GM21367 (cell line): Measurements from ENCODE around the gene GYS1.
"Not testable (repeated sequence)": the region's sequence is repeated elsewhere in the genome, so short reads cannot be mapped to it uniquely, and the experiment has no call there.

ENCODE experiments used
- ATAC-seq: cut with Tn5 transposase; IDR thresholded peaks from one replicate; pipeline ENCODE4 v1.9.1; 2021; ENCODE audit not compliant: unreplicated experiment

The GYS1 gene

DNA sequence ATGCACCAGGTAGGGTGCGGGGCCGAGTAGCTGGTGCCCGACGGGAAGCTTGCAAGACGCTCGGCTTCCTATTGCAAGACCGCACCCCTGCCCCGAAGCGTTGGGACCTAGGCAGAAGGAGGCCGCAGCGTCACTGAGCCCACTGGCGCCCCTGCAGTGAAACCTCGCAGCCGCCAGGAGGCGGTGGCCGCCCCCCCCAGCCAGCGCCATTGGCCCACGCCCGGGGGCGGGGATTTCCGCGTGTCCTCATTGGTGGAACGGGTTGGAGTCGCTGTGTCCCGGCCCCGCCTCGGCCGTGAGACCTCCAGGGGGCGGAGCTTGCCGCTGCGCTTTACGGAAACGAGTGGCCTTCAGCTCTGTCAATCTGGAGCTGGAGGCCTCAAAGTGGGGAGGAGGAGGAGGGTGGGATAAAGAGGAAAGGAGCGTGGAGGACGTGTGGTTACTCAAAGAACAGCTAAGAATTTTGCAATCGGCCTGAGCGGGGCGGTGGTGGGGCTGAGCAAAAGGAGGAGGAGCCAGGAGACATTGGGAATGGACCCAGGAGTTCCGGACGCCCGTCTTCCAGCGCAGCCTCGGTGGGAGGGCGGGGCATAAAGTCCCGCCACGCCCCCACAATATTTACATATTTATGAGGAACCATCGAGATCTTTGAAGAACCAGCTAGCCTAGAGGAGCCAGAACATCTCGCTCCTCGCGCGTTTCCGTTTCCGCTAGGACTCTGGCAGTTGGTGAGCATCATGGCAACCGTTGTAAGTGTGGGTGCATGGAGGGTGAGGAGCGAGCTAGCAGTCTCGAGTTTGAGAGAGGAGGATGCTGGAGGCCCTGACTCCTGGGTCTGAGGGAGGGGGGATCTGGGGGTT lies at the start of gene GYS1, which contains the start of gene RUVBL2:
Gene GYS1, minus strand, starts transcription at position 135 of the 860 bp plus-strand sequence. CDS start 197 bp downstream, outside the sequence.
Gene RUVBL2, plus strand, starts transcription at position 713 of the 860 bp plus-strand sequence. Its CDS starts 25 bp downstream, at position 738.
- ATAC-seq: peak; percentile 71

DNA sequence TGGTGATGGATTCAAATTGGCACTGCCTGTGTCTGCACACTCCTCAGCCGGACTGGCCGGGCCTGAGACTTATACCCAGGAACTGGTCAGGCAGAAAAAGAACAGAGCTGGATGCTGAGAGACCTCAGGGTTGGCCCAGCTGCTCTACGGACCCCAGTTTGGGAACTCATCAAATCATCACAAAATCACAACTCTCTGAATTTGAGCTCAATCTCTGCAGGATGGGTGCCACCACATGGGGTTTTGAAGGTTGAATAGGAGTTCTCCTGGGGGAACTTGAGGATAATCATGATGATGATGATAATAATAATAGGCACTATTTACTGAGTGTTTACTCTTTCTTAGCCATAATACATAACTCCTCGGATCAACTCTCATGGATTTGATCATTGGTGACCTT lies 49.6 kb upstream of the GYS1 start:
- not testable (repeated sequence) for ATAC-seq

DNA sequence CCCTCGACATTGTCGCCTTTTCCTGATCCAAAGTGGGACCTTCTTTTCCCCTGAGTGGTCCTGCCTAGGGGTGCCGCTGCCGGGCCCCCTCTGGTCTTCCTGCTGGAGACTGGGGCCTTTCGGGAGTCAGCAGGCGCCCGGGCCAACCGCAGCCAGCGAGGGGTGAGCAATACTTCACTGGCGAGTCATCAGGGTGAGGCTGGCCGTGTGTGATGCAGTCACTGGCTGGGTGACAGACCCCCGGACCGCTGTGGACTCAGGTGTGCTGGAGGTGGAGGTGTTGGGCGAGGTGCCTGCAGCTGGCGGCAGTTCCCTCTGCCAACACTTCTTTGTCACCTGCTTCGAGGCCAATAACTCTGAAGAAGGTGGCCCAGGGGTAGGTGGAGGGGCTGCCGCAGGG lies 49.1 kb upstream of the GYS1 start:
- ATAC-seq: no peak

DNA sequence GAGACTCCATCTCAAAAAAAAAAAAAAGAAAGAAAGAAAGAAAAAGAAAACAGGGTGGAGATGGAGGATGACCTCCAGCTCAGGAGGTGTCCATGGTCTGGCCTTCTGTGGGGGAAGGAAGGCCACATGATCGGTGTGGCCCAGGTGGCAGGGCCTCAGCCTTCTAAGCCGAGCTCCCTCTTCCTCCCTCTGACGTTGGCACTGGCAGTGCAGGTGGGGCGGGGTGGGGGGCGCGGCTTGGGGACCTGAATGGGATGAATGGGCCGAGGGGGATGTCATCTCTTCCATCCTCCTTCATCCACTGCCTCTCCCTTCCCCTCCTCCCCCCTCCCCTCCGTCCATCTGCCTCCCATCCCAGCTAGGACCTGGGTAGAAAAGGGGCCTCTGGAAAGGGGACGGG lies 46.6 kb upstream of the GYS1 start:
- ATAC-seq: not testable (repeated sequence)

DNA sequence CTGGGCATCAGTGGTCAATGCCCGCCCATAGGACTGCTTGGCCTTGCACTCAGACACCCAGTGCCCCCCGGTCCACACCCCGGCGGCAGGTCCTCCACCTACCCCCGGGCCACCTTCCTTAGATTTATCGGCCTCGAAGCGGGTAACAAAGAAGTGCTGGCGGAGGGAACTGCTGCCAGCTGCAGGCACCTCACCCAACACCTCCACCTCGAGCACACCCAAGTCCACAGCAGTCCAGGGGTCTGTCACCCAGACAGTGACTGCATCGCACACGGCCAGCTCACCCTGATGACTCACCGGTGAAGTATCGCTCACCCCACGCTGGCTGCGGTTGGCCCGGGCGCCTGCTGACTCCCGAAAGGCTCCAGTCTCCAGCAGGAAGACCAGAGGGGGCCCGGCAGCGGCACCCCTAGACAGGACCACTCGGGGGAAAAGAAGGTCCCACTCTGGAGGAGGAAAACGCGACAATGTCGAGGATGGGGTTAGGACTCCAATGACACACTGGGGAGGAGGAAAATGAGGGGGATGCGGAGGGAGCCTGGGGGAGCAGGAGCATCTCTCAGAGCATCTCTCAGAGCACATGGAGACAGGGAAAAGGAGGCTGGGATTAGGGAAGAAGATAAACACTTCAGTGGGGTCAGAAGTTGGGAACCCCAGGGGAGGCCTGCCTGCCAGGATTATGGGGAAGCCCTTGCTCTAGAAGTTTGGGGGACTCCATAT lies 45.6 kb upstream of the GYS1 start:
- not testable (repeated sequence) for ATAC-seq

DNA sequence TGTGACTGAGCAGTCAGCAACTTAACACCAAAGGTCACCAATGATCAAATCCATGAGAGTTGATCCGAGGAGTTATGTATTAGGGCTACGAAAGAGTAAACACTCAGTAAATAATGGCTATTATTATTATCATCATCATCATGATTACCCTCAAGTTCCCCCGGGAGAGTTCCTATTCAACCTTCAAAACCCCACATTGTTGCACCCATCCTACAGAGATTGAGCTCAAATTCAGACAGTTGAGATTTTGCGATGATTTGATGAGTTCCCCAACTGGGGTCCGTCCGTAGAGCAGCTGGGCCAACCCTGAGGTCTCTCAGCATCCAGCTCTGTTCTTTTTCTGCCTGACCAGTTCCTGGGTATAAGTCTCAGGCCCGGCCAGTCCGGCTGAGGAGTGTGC lies 45.0 kb upstream of the GYS1 start:
- ATAC-seq: not testable (repeated sequence)

DNA sequence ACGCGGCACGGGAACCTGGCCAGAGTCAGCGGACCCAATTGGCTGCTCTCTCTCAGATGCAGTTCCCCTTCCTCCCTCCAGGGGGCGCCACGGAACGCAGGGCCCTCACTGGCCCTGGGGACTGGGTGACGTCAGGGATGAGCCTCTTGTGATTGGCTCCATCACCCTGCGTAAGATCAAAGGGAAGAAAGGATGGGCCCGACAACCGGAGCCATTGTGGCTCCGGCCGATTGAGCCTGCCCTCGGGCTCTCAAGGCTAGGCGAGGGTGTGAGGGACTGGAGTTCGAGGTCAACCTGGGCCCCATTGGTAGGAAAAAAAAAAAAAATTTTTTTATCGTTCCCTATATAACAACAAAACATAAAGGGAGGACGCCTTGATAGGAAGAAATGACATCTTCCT lies 43.7 kb upstream of the GYS1 start, which contains the start of gene CGB1:
Gene CGB1, minus strand, starts transcription at position 81 of the 400 bp plus-strand sequence. CDS start 184 bp downstream, outside the sequence.
- not testable (repeated sequence) for ATAC-seq

DNA sequence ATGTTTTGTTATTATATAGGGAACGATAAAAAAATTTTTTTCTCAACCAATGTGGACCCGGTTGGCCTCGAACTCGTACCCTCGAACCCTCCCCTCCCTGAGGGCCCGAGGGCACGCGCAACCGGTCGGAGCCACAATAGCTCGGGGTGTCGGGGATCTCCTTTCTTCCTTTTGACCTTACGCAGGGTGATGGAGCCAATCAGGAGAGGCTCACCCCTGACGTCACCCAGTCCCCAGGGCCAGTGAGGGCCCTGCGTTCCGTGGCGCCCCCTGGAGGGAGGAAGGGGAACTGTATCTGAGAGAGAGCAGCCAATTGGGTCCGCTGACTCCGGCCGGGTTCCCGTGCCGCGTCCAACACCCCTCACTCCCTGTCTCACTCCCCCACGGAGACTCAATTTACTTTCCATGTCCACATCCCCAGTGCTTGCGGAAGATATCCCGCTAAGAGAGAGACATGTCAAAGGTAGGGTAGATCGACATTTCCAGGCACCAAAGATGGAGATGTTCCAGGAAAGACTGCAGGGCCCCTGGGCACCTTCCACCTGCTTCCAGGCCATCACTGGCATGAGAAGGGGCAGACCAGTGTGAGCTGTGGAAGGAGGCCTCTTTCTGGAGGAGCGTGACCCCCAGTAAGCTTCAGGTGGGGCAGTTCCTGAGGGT lies 38.7 kb upstream of the GYS1 start, which contains the start of gene CGB2:
Gene CGB2, plus strand, starts transcription at position 249 of the 660 bp plus-strand sequence. Its CDS starts 206 bp downstream, at position 455.
- not testable (repeated sequence) for ATAC-seq

DNA sequence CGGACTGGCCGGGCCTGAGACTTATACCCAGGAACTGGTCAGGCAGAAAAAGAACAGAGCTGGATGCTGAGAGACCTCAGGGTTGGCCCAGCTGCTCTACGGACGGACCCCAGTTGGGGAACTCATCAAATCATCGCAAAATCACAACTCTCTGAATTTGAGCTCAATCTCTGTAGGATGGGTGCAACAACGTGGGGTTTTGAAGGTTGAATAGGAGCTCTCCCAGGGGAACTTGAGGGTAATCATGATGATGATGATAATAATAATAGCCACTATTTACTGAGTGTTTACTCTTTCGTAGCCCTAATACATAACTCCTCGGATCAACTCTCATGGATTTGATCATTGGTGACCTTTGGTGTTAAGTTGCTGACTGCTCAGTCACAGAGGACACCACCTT lies 37.2 kb upstream of the GYS1 start:
- ATAC-seq: not testable (repeated sequence)

DNA sequence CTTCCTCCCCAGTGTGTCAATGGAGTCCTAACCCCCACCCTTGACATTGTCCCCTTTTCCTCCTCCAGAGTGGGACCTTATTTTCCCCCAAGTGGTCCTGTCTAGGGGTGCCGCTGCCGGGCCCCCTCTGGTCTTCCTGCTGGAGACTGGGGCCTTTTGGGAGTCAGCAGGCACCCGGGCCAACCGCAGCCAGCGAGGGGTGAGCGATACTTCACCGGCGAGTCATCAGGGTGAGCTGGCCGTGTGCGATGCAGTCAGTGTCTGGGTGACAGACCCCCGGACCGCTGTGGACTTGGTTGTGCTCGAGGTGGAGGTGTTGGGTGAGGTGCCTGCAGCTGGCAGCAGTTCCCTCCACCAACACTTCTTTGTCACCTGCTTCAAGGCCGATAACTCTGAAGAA lies 36.6 kb upstream of the GYS1 start:
- ATAC-seq: not testable (repeated sequence)

DNA sequence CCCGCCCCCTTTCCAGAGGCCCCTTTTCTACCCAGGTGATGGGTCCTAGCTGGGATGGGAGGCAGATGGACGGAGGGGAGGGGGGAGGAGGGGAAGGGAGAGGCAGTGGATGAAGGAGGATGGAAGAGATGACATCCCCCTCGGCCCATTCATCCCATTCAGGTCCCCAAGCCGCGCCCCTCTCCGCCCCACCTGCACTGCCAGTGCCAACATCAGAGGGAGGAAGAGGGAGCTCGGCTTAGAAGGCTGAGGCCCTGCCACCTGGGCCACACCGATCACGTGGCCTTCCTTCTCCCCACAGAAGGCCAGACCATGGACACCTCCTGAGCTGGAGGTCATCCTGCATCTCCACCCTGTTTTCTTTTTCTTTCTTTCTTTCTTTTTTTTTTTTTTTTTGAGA lies 35.6 kb upstream of the GYS1 start:
- not testable (repeated sequence) for ATAC-seq

DNA sequence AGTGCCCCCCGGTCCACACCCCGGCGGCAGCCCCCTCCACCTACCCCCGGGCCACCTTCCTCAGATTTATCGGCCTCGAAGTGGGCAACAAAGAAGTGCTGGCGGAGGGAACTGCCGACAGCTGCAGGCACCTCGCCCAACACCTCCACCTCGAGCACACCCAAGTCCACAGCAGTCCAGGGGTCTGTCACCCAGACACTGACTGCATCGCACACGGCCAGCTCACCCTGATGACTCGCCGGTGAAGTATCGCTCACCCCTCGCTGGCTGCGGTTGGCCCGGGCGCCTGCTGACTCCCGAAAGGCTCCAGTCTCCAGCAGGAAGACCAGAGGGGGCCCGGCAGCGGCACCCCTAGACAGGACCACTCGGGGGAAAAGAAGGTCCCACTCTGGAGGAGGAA lies 32.5 kb upstream of the GYS1 start:
- ATAC-seq: not testable (repeated sequence)

DNA sequence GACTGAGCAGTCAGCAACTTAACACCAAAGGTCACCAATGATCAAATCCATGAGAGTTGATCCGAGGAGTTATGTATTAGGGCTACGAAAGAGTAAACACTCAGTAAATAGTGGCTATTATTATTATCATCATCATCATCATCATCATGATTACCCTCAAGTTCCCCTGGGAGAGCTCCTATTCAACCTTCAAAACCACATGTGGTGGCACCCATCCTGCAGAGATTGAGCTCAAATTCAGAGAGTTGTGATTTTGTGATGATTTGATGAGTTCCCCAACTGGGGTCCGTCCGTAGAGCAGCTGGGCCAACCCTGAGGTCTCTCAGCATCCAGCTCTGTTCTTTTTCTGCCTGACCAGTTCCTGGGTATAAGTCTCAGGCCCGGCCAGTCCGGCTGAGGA lies 32.0 kb upstream of the GYS1 start:
- not testable (repeated sequence) for ATAC-seq

DNA sequence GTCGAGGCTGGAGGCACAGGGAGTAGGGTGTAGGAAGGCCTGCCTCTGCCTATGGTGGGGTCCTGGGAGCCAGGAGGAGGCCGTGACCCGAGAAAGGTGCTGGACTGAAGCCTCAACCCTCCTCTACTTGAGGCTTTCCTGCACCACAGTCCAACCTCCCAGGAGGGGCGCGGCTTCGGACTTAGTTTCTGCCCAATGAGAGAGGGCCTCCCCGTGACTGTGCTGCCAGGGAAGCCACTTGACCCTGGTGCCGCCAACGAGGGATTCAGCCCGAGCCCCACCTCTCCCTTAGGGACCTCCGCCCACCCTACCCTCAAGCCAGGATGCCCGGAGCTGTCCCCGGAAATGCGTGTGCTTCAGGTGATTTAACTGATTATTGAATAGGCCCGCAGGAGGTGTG lies 31.1 kb upstream of the GYS1 start, which contains the start of gene CGB3:
Gene CGB3, minus strand, starts transcription at position 101 of the 400 bp plus-strand sequence. CDS start 362 bp downstream, outside the sequence.
- not testable (repeated sequence) for ATAC-seq

DNA sequence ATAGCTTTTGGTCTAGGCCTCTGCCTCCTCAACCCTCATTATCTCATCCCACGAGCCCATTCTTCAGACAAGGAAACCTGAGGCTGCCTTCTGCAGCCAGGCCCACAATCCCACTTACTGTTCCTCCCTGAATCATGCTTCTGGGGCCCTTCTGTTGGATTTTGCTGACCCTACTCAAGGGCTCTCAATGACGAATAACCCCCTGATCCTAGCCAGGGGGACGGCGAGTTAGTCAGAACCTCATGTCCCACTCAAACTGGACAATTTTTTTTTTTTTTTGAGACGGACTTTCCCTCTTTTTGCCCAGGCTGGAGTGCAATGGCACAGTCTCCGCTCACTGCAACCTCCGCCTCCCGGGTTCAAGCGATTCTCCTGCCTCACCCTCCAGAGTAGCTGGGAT lies 29.0 kb upstream of the GYS1 start:
- ATAC-seq: no peak

DNA sequence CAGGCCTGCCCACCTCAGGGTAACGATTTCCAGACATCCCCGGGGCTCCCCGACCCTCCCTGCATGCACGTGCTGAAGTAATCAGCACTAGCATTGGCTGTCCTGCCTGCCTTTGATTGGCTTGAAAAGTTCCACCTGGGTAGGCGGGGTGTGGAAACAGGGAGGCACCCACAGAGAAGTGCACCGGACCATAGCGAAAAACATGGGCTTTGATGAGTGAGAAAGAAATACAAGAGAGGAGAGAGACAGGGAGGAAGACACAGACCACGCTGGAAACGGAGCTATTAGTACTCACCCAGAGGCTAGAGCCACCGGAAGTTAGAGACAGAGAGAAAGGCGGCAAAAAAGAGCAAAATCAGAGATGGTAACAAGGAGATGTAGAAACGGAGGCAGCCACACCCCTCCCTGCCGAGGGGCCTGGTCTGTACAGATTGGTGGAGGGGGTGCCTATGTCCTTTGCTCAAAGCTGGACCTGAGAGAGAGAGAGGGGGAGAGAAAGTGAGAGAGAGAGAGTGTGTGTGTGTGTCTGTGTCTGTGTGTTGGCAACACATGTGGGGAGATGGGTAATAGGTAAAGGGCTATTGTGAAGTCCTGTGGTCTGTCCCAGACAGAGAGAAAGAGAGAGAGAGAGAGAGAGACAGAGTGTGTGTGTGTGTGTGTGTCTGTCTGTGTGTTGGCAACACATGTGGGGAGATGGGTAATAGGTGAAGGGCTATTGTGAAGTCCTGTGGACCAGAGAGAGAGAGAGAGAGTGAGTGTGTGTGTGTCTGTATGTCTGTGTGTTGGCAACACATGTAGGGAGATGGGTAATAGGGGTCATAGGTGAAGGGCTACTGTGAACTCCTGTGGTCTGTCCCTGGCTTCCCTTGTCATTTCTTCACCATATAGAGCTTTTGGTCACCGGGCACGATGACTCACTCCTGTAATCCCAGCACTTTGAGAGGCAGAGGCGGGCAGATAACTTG lies 28.1 kb upstream of the GYS1 start:
- no peak for ATAC-seq

DNA sequence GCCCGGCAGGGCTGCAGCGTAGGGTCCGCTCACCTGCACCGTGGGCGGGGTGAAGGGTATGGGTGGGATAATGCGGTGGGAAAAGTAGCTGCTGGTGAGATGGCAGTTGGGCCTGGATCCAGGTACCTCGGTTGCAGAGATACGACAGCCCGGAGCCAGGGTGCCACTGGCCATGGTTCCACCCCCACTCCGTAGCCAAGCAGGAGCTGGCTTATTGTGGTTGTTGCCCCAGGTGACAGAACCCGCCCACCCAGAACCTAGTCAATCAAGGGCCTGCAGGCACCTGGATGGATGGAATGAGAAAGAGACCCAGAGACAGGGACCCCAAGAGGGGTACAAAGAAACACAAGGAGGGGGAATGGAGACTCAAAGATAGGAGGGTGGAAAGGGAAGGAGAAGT lies 27.2 kb upstream of the GYS1 start:
- ATAC-seq: no peak

DNA sequence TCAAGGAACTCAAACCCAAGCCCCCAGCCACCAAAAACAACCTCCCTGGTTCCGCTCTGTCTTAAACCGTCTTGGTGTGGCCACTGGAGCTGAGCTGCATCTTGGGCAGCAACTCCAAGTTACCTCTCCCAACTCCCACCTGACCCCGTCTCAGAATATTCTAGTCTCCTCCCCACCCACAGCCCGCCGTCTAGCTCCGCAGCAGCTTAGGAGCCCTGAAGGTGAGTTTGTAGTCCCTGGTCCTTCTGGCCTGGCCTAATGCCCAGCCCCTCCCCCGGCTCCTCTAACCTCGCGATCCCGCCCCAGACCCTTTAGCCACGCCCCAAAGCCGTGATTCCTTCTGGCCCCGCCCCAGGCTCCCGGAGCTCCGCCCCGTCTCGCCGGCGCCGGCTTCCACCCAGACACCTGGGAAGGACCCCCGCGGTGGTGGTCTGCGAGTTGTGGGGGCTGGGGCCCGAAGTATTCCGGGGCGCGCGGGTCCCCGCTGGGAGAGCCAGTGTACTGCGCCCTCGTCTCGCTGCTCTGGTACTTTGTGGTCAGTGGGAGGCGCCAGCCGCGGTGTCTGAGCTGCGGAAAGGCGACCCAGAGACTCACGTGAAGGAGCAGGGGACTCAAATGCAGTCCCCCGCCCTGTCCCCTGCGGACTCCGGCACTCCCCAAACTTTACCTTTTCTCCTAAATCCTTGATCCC lies 26.3 kb upstream of the GYS1 start:
- no peak for ATAC-seq
